Kidney epithelial cell (primary cell): ENCODE data around the gene C13orf46. TPM values are rescaled to one million over a fixed set of nuclear protein-coding genes. Genes with fewer than 3 reads are reported as not detected.

ENCODE experiments used
- DNase-seq: peaks from one replicate; pipeline ENCODE4 v3.0.0-alpha.2; 2010; ENCODE audit warnings: low read depth
- H3K27me3 ChIP-seq: 2 replicates; pipeline ENCODE4 v1.6.0; 2011; ENCODE audit warnings: low read length; ENCODE audit not compliant: control insufficient read depth, insufficient read depth
- H3K36me3 ChIP-seq: 2 replicates; pipeline ENCODE4 v1.5.1; 2011; ENCODE audit warnings: low read length; ENCODE audit not compliant: control insufficient read depth, insufficient read depth
- H3K4me3 ChIP-seq: 2 replicates; pipeline ENCODE4 v1.5.1; 2011; ENCODE audit warnings: low read depth, mild to moderate bottlenecking, control low read depth, low read length
- total RNA-seq: library from RNA; depleted of rRNA; stranded (reverse); fragments of >200 nt; gene quantifications from 2 replicates; pipeline ENCODE4 v1.2.3, GENCODE V29; 2015
- TF ChIP-seq, protein P1 (sequence below): IDR thresholded peaks from 2 replicates; pipeline ENCODE4 v1.5.1; 2011; ENCODE audit warnings: mild to moderate bottlenecking, moderate library complexity, low read length, control low read depth, inconsistent platforms; ENCODE audit not compliant: insufficient read depth, poor library complexity, severe bottlenecking

C13orf46 gene
- total RNA-seq, 1 donor from 2014 or later = 0.04 TPM

DNA sequence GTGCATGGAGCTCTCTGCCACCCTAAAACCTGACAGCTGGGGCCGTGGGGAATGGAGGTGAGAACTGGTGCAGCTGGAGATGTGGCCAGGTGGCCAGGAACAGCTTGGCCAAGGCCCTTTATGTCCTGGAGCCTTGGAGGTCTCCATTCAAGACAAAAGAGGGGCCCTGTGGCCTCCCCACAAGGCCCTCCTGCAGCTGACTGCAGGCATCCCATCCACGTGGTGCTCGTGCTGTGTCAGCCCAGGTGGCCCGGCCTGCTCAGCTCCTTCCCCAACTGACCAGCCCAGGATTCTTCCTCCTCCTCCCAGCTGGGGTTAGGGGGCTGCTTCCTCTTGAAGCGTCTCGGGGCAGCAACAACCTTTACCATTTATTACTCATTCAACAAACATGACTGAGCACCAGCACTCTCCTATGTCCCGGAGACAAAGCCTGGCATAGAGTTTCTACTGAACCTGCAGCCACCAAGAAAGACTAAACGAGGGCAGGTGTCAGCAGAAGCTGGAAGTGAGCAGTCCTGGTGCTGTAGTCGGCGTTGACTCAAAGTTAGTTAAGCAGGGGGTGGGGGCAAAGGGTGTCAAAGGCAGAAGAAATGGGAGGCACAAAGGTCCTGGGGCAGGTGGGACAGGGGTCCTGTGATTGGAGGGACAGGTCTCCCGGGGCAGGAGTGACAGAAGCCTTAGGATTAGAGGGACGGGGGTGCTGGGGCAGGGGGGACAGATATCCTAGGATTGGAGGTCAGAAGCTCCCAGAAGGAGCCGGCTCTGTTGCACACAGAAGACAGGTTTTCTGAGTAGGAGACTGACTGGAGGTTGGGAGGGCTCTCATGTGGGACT is 23.3 kb upstream of the C13orf46 start:
- Histone ChIP-seq H3K27me3 (no peaks in the 10 kb centered on the region), H3K4me3 (no peak overlapping the region), H3K36me3 (no peaks in the 10 kb centered on the region)
- TF ChIP-seq, protein P1, sequence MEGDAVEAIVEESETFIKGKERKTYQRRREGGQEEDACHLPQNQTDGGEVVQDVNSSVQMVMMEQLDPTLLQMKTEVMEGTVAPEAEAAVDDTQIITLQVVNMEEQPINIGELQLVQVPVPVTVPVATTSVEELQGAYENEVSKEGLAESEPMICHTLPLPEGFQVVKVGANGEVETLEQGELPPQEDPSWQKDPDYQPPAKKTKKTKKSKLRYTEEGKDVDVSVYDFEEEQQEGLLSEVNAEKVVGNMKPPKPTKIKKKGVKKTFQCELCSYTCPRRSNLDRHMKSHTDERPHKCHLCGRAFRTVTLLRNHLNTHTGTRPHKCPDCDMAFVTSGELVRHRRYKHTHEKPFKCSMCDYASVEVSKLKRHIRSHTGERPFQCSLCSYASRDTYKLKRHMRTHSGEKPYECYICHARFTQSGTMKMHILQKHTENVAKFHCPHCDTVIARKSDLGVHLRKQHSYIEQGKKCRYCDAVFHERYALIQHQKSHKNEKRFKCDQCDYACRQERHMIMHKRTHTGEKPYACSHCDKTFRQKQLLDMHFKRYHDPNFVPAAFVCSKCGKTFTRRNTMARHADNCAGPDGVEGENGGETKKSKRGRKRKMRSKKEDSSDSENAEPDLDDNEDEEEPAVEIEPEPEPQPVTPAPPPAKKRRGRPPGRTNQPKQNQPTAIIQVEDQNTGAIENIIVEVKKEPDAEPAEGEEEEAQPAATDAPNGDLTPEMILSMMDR = no peak
- no peak for DNase-seq

DNA sequence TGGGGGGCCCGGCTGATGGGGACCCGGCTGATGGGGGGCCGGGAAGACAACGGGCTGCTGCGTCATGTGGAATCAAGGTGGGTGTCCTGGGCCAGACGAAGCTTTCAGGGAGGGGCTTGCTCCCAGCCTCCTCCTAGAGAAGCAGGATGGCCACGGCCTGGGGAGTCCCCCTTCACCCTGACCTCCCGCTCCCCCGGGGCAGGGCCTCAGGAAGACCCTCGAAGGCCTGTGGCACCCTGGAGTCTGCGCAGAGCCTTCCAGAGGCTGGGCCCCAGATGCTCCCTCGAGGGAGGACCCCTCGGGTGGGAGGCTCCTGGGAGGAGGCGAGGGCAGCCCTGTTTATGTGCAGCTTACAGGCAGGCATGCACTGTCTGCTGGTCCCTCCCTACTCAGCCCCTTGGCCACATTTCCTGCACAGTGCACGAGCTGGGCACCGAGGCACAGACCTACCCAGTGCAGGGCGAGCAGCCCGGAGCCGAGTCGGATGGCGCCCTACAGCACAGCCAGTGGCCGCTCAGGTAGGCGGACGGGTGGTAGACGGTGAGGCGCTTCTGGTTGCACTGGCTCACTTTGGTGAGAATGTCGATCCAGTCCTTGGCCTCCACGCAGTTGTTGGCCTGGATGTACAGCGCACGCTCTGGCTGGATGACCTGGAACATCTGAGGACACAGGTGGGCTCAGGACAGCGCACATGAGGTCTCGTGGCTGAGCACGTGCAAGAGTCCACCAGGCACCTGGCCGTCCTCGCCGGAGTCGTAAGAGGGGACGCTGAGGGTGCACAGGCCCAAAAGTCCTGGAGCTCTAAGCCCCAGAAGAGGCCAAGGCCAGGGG is 22.4 kb upstream of the C13orf46 start:
- no peaks in the 10 kb centered on the region for H3K27me3 ChIP-seq
- no peaks in the 10 kb centered on the region for H3K36me3 ChIP-seq
- TF ChIP-seq, protein P1 = no peak
- H3K4me3 ChIP-seq = no peak overlapping the region
- DNase-seq = no peak

DNA sequence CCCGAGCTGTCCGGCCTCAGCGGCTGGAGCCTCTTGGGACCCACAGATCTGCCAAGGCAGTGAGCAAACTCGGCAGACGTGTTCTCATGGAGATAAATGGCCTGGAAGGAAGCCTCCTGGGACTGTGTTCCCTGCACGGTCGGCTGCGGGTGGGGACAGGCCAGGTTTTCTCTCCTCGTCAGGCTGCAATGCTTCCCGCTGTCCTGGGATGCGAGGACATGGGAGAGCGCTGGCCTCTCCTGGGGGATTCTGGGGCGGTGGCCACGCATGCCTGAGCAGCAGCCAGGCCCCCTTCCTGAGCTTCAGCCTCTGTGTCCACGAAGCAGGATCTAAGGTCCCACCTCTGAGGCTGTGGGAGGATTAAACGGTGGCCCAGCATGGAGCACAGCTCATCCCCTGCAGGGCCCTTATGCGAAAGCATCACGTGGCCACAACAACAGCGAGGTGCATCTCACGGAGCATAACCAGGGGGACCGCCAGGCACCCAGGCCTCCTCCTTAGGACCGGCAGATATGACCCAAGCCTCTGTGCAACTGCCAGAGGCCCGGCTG is 21.2 kb upstream of the C13orf46 start:
- Histone ChIP-seq H3K4me3 (no peak overlapping the region), H3K36me3 (peaks cover 2% of the 10 kb centered on the region), H3K27me3 (no peaks in the 10 kb centered on the region)
- no peak for DNase-seq
- TF ChIP-seq, protein P1 = no peak

DNA sequence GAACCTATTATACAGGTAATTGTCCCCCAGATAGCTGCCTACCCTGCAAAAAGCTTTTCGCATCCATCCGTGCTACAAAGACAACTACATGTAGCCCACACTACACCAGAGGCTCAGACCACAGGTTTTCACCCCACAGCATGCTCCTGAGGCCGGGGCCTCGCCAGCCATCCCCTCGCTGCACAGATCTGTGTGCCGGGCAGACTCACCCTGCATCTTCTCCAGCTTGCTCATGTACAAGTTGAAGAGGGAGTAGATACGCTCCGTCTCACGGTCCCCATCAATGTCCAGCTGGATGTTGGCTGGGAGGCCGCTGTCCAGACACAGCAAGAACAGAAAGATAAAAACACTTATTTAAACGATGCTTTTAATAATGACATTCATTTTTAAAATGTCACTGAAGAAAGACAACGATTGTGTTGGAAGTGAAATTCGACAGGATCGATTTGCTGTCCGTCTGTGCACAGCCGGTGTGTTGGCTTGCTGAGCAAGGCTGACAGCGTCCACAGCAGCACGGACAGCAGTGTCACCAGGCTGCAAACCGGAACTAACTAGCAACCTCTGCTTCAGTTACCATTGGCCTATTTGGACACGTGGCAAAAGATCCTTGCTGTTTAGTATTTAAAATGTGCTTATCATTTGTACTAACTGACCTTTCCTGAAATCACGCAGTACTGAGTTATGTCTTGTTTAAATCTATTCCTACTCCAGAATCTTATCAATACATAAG is 18.6 kb upstream of the C13orf46 start:
- Histone ChIP-seq H3K36me3 (peaks cover 4% of the 10 kb centered on the region), H3K4me3 (no peak overlapping the region), H3K27me3 (no peaks in the 10 kb centered on the region)
- DNase-seq = no peak
- TF ChIP-seq, protein P1 = no peak

DNA sequence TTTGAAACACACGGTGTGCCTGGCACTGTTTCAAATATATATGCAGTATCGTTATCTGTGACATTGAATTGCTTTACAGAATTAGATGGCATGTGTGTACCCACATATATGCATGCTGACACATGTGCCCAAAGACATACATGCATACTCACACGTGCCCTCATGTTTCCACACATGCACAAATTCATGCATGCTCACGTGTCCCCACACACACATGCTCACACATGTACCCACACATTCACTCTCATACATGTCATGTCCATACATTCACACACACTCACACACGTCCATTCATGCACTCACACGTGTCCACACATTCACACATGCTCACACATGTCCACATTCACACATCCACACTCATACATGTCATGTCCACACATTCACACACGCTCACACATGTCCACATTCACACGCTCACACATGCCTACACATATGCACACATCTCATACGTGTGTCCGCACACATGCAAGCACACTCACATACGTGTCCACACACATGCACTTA is 17.9 kb upstream of the C13orf46 start:
- no peaks in the 10 kb centered on the region for H3K27me3 ChIP-seq
- DNase-seq = no peak
- peaks cover 4% of the 10 kb centered on the region for H3K36me3 ChIP-seq
- TF ChIP-seq, protein P1 = no peak
- H3K4me3 ChIP-seq = no peak overlapping the region
